DMS 273 (cell line): ENCODE measurements around the gene PIK3CB.
"Not testable (repeated sequence)": the region's sequence is repeated elsewhere in the genome, so short reads cannot be mapped to it uniquely, and the experiment has no call there.

Source experiments
- DNase-seq: peaks from one replicate; lab custom pipeline; 2025; ENCODE audit not compliant: unreplicated experiment; lab: John Stamatoyannopoulos, UW

Gene PIK3CB

GRCh38 chr3:138768125-138768524 lies 66.6 kb downstream of the PIK3CB start:
- peak; percentile 56 for DNase-seq

GRCh38 chr3:138767498-138768104 lies 67.1 kb downstream of the PIK3CB start:
- DNase-seq: no peak

- no peak for DNase-seq
Observed at GRCh38 chr3:138761002-138761401, 73.7 kb downstream of the PIK3CB start.

- DNase-seq: peak; percentile 67
Observed at GRCh38 chr3:138748190-138748589, 86.5 kb downstream of the PIK3CB start.

GRCh38 chr3:138747225-138747624 lies 87.5 kb downstream of the PIK3CB start:
- DNase-seq: peak; percentile 85

- DNase-seq: no peak
Observed at GRCh38 chr3:138740072-138740471, 94.7 kb downstream of the PIK3CB start.

GRCh38 chr3:138732456-138732855 lies 102.3 kb downstream of the PIK3CB start:
- DNase-seq: no peak

- DNase-seq: no peak
Observed at GRCh38 chr3:138726946-138727730, 107.6 kb downstream of the PIK3CB start.

GRCh38 chr3:138726042-138726441 lies 108.7 kb downstream of the PIK3CB start:
- DNase-seq: not testable (repeated sequence)

- DNase-seq: no peak
Observed at GRCh38 chr3:138725116-138725515, 109.6 kb downstream of the PIK3CB start.

- no peak for DNase-seq
Observed at GRCh38 chr3:138724443-138724842, 110.3 kb downstream of the PIK3CB start.

- DNase-seq: no peak
Observed at GRCh38 chr3:138718849-138719248, 115.9 kb downstream of the PIK3CB start.

- no peak for DNase-seq
Observed at GRCh38 chr3:138717348-138717747, 117.4 kb downstream of the PIK3CB start.

- no peak for DNase-seq
Observed at GRCh38 chr3:138712086-138712485, 122.6 kb downstream of the PIK3CB start.

GRCh38 chr3:138705675-138706074 lies 129.1 kb downstream of the PIK3CB start:
- DNase-seq: no peak

GRCh38 chr3:138696666-138697370 lies 137.9 kb downstream of the PIK3CB start:
- DNase-seq: no peak

GRCh38 chr3:138694287-138695007 lies 140.3 kb downstream of the PIK3CB start:
- peak; percentile 37 for DNase-seq

- DNase-seq: peak; percentile 60
Observed at GRCh38 chr3:138692152-138692551, 142.6 kb downstream of the PIK3CB start.

GRCh38 chr3:138691351-138691750 lies 143.4 kb downstream of the PIK3CB start:
- DNase-seq: no peak

GRCh38 chr3:138690036-138690435 lies 144.7 kb downstream of the PIK3CB start:
- DNase-seq: no peak

- no peak for DNase-seq
Observed at GRCh38 chr3:138688871-138689299, 145.8 kb downstream of the PIK3CB start.
